Mammary epithelial cell (primary cell): Measurements from ENCODE around the gene DERL2.

ENCODE experiments used
- EZH2 ChIP-seq: IDR thresholded peaks from 2 replicates; pipeline ENCODE4 v1.6.1; 2012; ENCODE audit warnings: low read length, inconsistent platforms, borderline replicate concordance
- TF ChIP-seq, protein P1 (sequence below), 2 donors: IDR thresholded peaks in 1 of 2; conservative IDR thresholded peaks in 1 of 2; 2 replicates each; pipeline ENCODE4 v1.5.1; 2011 to 2012; ENCODE audit warnings: inconsistent platforms in 2 of 2, low read length in 2 of 2, mild to moderate bottlenecking in 2 of 2, control low read depth in 1 of 2, low read depth in 1 of 2; ENCODE audit not compliant: insufficient read depth in 1 of 2; ENCODE audit errors: extremely low read depth in 1 of 2

DNA sequence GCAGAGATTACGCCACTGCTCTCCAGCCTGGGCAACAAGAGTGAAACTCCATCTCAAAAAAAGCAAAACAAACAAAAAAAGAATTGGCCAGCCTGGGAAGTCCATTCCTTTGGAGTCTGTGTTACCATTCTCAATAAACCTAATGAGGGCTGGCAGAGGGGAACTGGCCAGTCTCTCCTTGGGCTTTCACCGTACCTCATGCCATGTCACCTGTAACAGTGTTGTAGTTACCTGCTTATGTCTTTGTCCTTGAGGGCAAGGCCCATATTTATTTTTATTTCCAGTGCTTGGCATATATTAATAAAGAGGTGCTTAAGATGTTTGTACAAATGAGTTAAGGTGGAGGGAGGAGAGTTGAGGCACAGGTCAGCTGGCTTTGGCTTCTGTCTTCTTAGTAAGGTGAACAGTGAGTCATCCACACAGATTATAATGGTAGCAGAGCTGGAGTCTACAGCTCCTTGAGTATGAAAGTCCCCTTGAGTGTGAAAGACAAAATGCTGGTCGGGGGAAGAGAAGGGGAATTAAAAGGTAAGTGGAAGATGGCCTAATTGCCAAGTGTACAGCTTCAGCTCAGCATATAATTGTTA lies 55.5 kb downstream of the DERL2 start:
- TF ChIP-seq, protein P1, sequence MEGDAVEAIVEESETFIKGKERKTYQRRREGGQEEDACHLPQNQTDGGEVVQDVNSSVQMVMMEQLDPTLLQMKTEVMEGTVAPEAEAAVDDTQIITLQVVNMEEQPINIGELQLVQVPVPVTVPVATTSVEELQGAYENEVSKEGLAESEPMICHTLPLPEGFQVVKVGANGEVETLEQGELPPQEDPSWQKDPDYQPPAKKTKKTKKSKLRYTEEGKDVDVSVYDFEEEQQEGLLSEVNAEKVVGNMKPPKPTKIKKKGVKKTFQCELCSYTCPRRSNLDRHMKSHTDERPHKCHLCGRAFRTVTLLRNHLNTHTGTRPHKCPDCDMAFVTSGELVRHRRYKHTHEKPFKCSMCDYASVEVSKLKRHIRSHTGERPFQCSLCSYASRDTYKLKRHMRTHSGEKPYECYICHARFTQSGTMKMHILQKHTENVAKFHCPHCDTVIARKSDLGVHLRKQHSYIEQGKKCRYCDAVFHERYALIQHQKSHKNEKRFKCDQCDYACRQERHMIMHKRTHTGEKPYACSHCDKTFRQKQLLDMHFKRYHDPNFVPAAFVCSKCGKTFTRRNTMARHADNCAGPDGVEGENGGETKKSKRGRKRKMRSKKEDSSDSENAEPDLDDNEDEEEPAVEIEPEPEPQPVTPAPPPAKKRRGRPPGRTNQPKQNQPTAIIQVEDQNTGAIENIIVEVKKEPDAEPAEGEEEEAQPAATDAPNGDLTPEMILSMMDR (conservative IDR thresholded peaks at IDR 0.05 in 1 of 2, IDR thresholded peaks at IDR 0.05 in 1 of 2; ENCODE audit: extremely low read depth in 1 of 2, insufficient read depth in 1 of 2, low read depth in 1 of 2, low read length in 2 of 2), result no peak
- no peak for TF ChIP-seq EZH2
